Tibial artery (tissue), 4 donors: ENCODE data around the gene S100A2.
A peak's percentile ranks its signal among the peaks of the same experiment; 100 is the strongest.

Experiments
- DNase-seq, 2 donors: peaks; one replicate each; pipeline ENCODE4 v3.0.0-alpha.2; 2019
- H3K27ac ChIP-seq, 2 donors: fragments of 200-600 bp; sonication (generic) in 1 of 2; 1 replicate in 1 of 2; 2 replicates in 1 of 2; pipeline ENCODE4 v1.5.1; 2018 to 2019; ENCODE audit warnings: mild to moderate bottlenecking in 1 of 2
- H3K27me3 ChIP-seq, 2 donors: fragments of 200-600 bp; sonication (generic) in 1 of 2; one replicate each; pipeline versions ENCODE4 v1.5.1 to v1.6.0; 2016 to 2019
- H3K36me3 ChIP-seq, 3 donors: fragments of 200-600 bp; sonication (generic) in 2 of 3; one replicate each; pipeline ENCODE4 v1.5.1; 2016 to 2019; ENCODE audit warnings: mild to moderate bottlenecking in 2 of 3
- H3K4me1 ChIP-seq, 4 donors: fragments of 200-600 bp; sonication (generic) in 2 of 4; 1 replicate in 3 of 4; 2 replicates in 1 of 4; pipeline ENCODE4 v1.5.1; 2016 to 2019
- H3K4me3 ChIP-seq, 2 donors: fragments of 200-600 bp; sonication (generic) in 1 of 2; 1 replicate in 1 of 2; 2 replicates in 1 of 2; pipeline ENCODE4 v1.5.1; 2018 to 2019; ENCODE audit warnings: mild to moderate bottlenecking in 2 of 2
- H3K9me3 ChIP-seq, 3 donors: fragments of 200-600 bp; sonication (generic) in 1 of 3; one replicate each; pipeline ENCODE4 v1.5.1; 2016 to 2019
- CTCF ChIP-seq, 2 experiments: fragments of 200-600 bp in 1 of 2; fragments of 450-650 bp in 1 of 2; IDR thresholded peaks; one replicate each; pipeline ENCODE4 v1.5.1; 2017 to 2019; ENCODE audit warnings: antibody characterized with exemption in 2 of 2, mild to moderate bottlenecking in 1 of 2, moderate library complexity in 1 of 2
- intact Hi-C: fragments of 100-400 bp; cut with DNase I; formaldehyde crosslinking; loops from one replicate; pipeline ENCODE4 v1.15.0; 2023; ENCODE audit warnings: low total_unique reads

S100A2 gene

GRCh38 chr1:153541641-153542590 is 23.7 kb downstream of the S100A2 start:
- peak; percentile 18 to 61 for DNase-seq
- TF ChIP-seq CTCF (IDR thresholded peaks at IDR 0.05) = no peak
- H3K4me1 ChIP-seq = peaks cover 0 to 59% (median 54%) of the 10 kb centered on the region in 4 donors
- intact Hi-C loops = no loop called here
- H3K4me3 ChIP-seq = no peak overlapping the region
- H3K27ac ChIP-seq = peak overlapping the region; percentile 78 to 79
- H3K27me3 ChIP-seq = no peaks in the 10 kb centered on the region
- H3K9me3 ChIP-seq = no peaks in the 10 kb centered on the region
- no peaks in the 10 kb centered on the region for H3K36me3 ChIP-seq

DNA sequence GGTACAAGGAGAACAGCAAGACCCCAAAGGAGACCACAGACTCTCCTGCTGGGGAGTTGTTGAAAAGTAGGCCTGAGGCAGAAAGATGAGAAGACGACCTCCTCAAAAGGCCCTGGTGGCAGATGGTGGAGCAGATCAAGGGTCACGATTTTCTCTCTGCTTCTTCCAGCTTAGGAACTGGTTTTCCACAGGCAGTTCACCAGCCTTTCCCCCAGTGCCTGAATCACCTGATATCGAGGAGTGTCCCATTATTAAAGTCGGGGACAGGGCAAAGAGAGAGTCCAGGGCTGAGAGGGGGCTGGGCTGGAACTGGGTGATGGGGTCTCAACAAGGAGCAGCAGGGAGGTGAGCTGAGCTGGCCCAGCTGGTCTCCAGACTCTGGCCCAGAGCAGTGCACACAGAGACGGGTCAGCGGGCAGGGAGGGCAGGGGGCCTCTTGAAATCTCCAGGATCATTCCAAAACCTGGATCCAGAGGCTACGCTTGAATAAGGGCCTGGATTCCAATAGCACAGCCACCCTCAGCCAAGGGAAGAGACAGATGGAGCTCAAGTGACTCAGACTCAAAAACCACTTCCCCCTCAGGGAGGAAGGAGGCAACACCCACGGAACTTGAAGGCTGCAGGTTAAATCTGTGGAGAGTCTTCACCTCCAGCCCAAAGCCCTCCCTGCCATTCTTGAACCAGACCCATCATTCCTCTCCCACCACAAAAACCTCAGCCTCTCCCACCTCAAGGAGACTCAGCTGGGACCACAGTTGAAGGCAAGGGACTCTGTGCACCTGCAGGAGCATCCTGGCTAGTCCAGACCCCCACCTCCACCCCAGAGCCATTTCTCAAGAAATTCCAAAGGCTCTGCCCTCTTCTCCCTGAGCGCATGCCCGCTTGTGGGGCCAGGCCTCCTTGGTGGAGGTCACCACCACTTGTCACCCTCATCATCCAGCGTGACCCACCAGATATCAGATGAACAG is 25.0 kb downstream of the S100A2 start, which contains the start of gene S100A5:
TSS of gene S100A5 (minus strand) at position 541 of the 968 bp plus-strand sequence. CDS start 743 bp downstream, outside the sequence.
- H3K4me3 ChIP-seq = no peak within 1 kb of the TSS

GRCh38 chr1:153539395-153540093 is 26.1 kb downstream of the S100A2 start:
- Histone ChIP-seq H3K4me1 (peaks cover 0 to 46% (median 39%) of the 10 kb centered on the region in 4 donors), H3K9me3 (no peaks in the 10 kb centered on the region), H3K27ac (no peak overlapping the region)

More for the DNA sequence above, 25.0 kb downstream of the S100A2 start, which contains the start of gene S100A5:
- peak in 1 of 2 donors; percentile 56 for DNase-seq
- no peaks in the 10 kb centered on the region for H3K36me3 ChIP-seq
- no peaks in the 10 kb centered on the region for H3K9me3 ChIP-seq
- no peak for TF ChIP-seq CTCF (IDR thresholded peaks at IDR 0.05)
- peaks cover 0 to 53% (median 47%) of the 10 kb centered on the region in 4 donors for H3K4me1 ChIP-seq
- intact Hi-C loops = no loop called here
- H3K27ac ChIP-seq = peak within 1 kb of the TSS; percentile 78 to 79
- no peaks in the 10 kb centered on the region for H3K27me3 ChIP-seq

GRCh38 chr1:153538315-153538821 is 27.3 kb downstream of the S100A2 start:
- Histone ChIP-seq H3K27ac (no peak overlapping the region), H3K36me3 (peaks cover 0 to 9% (median 9%) of the 10 kb centered on the region in 3 donors), H3K4me3 (no peak overlapping the region), H3K4me1 (peaks cover 0 to 46% (median 39%) of the 10 kb centered on the region in 4 donors), H3K27me3 (no peaks in the 10 kb centered on the region), H3K9me3 (no peaks in the 10 kb centered on the region)
- TF ChIP-seq CTCF (IDR thresholded peaks at IDR 0.05) = no peak
- peak in 1 of 2 donors; percentile 60 for DNase-seq
- intact Hi-C loops = no loop called here

More at GRCh38 chr1:153539395-153540093, 26.1 kb downstream of the S100A2 start:
- TF ChIP-seq CTCF (IDR thresholded peaks at IDR 0.05) = no peak
- intact Hi-C loops = no loop called here
- Histone ChIP-seq H3K4me3 (no peak overlapping the region), H3K36me3 (peaks cover 0 to 3% (median 2%) of the 10 kb centered on the region in 3 donors), H3K27me3 (no peaks in the 10 kb centered on the region)
- DNase-seq = peak in 1 of 2 donors; percentile 57
